Forelimb muscle (tissue), 1 donor: ENCODE measurements around the gene MATCAP1. TPM values are rescaled to one million over a fixed set of nuclear protein-coding genes. Genes with fewer than 3 reads are reported as not detected.

ENCODE experiments used
- DNase-seq: peaks from one replicate; pipeline ENCODE4 v3.0.0-alpha.2; 2013; ENCODE audit warnings: low read depth
- polyA plus RNA-seq: library from polyadenylated mRNA; unstranded; fragments of 120-200 nt; gene quantifications from one replicate; pipeline ENCODE4 v1.2.1, GENCODE V29; 2013; ENCODE audit not compliant: insufficient read length

Gene MATCAP1
- polyA plus RNA-seq, result 18.8 TPM

- peak; percentile 89 for DNase-seq
Measured at GRCh38 chr16:67183627-67184452, at the start of gene MATCAP1. TSS of gene MATCAP1 (minus strand) at chr16:67183963. CDS start at chr16:67180610, 3,353 bp downstream.

DNA sequence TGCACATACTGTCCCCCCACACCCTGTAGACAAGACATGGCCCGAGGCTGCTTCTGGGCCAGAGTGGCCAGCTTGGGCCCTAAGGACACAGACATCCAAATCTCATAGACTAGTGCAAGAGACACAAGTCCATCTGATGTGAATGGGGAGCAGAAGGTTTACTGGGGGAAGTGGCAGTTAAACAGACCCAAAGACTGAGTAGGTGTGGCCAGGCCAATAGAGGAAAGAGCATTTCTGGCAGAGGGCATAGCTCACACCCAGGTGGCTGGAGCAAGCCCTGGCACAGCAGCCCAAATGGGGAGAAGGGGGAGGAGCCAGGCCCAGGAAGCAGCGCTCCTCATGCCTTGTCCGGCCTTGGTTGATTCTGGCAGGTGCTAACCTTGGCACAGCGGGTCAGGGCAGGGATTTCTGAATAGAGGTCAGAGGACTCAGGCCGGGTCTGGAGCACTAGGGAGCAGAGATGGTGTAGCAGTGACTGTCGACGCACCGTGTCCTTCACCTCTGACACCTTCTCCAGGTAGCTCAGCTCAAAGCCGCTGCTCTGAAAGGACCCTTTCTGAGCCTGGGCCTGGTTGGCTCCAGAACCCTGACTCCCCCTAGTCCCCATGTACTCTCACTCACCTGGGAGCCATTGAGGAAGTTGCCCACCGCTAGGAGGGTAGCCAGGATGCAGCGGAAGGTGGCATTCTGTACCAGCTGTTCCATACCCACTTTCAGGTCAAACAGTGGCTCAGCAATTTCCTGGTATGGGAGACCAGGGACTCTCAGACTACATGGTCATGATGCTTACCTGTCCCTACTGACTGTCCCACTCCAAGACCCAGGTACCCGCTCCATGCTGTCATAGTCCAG, 47.3 kb upstream of the MATCAP1 start:
- DNase-seq, result no peak

- no peak for DNase-seq
Measured at GRCh38 chr16:67229906-67230808, 46.4 kb upstream of the MATCAP1 start.

DNA sequence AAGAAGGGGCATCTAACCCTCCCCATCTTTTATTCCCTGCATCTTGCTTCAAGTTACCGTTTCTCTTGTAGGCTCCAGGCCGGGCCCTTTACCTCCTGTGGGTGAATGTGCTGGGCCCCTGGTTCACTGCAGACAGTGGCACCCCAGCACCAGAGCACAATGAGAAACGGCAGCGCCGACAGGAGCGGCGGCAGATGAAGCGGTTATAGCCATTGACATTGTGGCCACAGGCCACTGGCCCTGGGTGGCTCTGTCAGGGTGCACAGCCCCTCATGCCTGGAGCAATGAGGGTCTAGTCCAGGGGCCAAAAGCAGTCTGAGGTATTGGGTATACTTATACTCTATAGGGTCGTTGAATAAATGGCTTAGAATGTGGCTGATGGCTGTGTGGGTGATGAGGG, 45.1 kb upstream of the MATCAP1 start:
- no peak for DNase-seq

DNA sequence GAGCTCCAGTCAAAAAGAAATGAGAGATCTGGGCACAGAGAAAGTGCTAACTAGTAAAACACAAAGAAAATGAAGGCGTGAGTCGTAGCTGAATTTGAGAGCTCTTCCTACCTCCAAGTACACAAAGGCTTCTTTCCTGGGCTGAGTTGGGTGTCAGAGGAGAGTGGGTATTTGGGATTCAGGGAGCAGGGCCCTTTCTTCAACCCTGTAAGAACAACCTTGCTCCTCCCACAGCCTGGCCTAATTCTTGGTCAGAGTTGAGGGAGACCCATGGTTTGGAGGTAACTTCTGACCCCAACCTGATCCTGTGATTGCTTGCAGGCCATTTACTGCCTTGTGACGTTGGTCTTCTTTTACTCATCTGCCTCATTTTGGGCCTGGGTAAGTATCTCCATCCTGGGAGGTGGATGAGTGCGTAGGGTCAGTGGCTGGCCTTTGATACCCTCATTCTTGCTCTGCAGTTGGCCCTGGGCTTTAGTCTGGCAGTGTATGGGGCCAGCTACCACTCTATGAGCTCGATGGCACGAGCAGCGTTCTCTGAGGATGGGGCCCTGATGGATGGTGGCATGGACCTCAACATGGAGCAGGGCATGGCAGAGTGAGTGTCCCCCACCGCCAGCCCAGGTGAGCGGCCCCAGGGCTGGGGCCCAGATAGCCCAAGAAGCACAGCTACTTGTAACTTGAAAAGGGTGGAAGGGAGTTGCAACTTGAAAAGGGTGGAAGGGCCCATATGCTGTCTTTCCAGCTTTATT, 44.4 kb upstream of the MATCAP1 start:
- no peak for DNase-seq

- no peak for DNase-seq
Measured at GRCh38 chr16:67227567-67227921, 43.8 kb upstream of the MATCAP1 start.

GRCh38 chr16:67226804-67227566, 43.2 kb upstream of the MATCAP1 start, which contains the start of gene TMEM208:
TSS of gene TMEM208 (plus strand) at chr16:67227130. CDS start at chr16:67227219, 89 bp downstream.
- DNase-seq, result peak; percentile 94

DNA sequence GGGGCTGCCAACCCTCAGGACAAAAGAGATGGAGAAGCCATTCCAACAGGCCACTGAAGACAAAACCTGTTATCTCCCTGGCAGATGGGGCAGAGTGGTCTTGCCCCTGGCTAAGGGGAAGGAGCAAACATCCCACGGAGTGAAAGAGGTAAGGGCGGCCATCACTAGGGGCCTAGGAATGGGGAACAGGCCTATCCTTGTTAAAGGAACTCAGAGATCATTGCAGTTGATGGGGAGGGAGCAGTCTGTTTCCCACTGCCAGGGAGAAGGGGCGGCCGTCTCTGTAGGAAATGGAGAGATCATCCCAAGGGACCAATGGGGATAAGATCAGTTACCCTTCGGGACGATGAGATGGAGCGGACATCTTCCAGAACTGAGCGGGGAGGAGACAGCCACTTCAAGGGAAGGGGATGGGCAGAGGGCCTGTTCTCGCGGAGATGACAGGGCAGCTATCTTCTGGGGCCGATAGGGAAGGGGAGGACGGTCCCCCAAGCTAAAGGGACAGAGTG, 42.6 kb upstream of the MATCAP1 start:
- no peak for DNase-seq

GRCh38 chr16:67223992-67224391, 40.2 kb upstream of the MATCAP1 start:
- no peak for DNase-seq

DNA sequence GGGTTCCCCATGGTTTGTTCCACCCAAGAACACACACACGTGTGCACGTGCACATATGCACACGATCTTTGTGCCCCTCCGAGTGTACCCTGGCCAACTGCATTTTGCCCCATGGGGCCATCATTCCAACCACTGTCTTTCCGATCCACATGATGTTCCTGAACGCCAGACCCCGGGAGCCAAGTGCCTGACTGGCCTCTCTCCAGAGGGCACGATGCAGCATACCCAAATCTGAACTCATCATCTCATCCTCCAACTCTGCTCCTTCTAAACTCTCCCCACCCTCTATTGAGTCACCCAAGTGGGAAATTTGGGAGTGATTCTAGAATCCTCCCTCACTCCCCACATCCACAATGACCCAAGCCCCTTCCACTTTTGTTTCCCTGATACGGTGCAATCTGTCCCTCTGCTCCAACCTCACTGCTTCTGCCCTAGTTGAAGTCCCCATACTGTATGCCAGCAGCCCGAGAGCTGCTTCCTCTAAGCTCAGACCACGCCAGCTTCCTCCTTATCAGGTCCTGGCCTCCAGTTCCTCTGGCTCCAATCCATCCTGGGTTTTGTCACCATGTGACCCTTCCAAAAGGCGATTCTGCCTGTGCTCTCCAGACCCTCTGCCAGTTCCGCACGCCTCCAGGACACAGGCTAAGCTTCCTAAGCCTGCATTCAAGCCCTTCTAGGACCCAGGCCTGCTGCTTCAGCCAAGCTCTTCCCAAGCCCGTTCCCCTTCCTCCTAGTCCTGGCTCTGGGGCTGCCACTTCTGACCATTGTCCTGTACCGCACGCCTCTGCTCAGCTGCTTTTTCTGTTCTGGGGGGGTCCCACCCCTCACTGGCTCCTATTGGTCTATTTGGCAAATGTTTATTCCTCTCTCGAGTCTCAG, 33.1 kb upstream of the MATCAP1 start:
- DNase-seq, result no peak

DNA sequence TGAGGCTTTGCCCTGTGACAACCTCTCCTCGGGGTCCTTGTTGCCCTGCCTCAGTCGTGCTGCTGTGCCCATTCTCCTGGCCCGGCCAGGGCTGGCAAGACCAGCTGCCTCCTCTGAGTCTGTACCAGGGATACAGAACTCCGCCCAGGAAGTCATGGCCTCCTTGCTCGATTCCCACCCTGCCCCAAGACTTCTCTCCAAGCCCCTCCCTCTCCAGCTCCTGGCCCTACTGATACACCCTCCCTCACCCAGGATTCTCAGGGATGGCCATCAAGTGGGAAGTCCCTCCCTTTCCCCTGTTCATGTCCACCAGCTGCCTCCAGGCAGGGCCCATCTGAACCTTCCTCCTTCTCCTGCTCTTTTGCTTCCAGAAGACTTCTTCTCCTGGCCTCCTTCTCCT, 31.9 kb upstream of the MATCAP1 start:
- no peak for DNase-seq

- no peak for DNase-seq
Measured at GRCh38 chr16:67213197-67214019, 29.6 kb upstream of the MATCAP1 start.

DNA sequence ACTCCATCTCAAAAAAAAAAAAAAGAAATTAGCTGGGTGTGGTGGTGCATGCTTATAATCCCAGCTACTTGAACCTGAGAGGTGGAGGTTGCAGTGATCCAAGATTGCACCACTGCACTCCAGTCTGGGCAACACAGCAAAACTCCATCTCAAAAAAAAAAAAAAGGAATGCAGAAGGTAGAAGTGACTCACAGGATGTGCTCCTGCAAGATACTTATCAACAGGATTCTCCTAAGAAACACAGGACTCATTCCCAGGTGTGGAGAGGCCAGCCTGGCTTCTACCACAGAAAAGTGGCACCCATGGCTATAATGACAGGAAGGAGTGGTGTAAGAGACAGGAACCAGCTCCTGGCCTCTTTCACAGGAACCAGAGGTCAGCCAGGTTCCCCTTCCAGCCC, 29.0 kb upstream of the MATCAP1 start:
- no peak for DNase-seq

- DNase-seq, result no peak
Measured at GRCh38 chr16:67211674-67212073, 27.9 kb upstream of the MATCAP1 start.

DNA sequence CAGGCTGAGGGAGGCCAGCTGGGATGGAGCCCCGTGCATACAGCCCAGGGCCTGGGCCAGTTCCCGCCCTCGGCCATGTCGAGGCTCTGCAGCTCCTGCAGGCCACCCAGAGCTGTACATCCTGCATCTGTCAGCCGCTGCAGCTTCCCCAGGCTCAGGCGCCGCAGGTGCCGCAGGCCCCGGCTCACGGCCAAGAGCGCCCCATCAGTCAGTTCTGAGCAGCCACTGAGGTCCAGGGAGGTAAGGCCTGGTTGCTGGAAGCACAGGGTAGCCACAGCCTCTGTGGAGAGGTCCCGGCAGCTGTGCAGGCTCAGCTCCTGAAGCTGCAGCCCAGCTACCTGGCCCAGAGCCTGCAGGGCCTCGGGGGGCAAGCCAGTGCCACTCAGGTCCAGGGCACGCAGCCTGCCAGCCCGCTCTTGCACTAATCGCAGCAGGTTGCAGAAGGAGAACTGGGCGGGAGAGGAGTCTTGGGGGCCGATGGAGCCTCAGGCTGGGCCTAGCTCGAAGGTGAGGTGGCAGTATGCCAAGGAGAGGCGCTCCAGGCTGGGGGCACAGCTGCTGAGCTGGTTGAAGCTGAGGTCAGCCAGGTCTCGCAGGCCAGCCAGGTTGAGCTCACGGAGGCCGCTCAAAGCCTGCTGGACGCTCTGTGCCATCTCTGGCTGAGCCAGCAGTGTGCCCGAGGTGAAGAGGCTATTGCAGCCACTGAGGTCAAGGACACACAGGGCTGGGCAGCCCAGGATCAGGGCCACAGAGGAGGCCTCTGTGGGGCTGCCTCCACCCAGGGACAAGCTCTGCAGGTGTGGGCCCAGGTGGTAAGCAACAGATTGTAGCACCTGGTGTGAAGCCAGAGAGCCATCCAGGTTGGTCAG, 26.5 kb upstream of the MATCAP1 start:
- DNase-seq, result no peak

GRCh38 chr16:67209565-67209964, 25.8 kb upstream of the MATCAP1 start:
- no peak for DNase-seq
